DND-41 (cell line): ENCODE data around the gene SERPINB12.

Experiments used
- ATAC-seq: fragments of 200-7000 bp; cut with Tn5 transposase; 3 replicates; pipeline ENCODE4 v1.9.1; 2021; ENCODE audit warnings: low read depth; ENCODE audit not compliant: insufficient read depth
- DNase-seq: peaks from one replicate; pipeline ENCODE4 v3.0.0-alpha.2; 2020
- H2AFZ ChIP-seq: 2 replicates; pipeline ENCODE4 v1.6.0; 2012; ENCODE audit warnings: low read depth, low read length
- H3K27ac ChIP-seq: 2 replicates; pipeline ENCODE4 v1.5.1; 2012; ENCODE audit warnings: low read length, inconsistent platforms
- H3K27me3 ChIP-seq: fragments of 200-600 bp; sonication (generic); 2 replicates; pipeline ENCODE4 v1.6.0; 2012; ENCODE audit warnings: low read length, mild to moderate bottlenecking, inconsistent platforms; ENCODE audit not compliant: insufficient read depth, poor library complexity
- H3K36me3 ChIP-seq: 2 replicates; pipeline ENCODE4 v1.5.1; 2012; ENCODE audit warnings: low read length, inconsistent platforms; ENCODE audit not compliant: insufficient read depth
- H3K4me1 ChIP-seq: 2 replicates; pipeline ENCODE4 v1.5.1; 2012; ENCODE audit warnings: mild to moderate bottlenecking, low read length; ENCODE audit not compliant: insufficient read depth
- H3K4me2 ChIP-seq: 2 replicates; pipeline ENCODE4 v1.6.0; 2012; ENCODE audit warnings: mild to moderate bottlenecking, moderate library complexity, low read length, inconsistent platforms; ENCODE audit not compliant: insufficient read depth
- H3K4me3 ChIP-seq, 2 experiments: fragments of 200-600 bp in 1 of 2; shearing (Covaris generic) in 1 of 2; 2 replicates each; pipeline ENCODE4 v1.5.1; 2012 to 2016; ENCODE audit warnings: inconsistent platforms in 2 of 2, low read length in 2 of 2, mild to moderate bottlenecking in 2 of 2, low read depth in 1 of 2, moderate library complexity in 1 of 2
- H3K79me2 ChIP-seq: 2 replicates; pipeline ENCODE4 v1.6.0; 2012; ENCODE audit warnings: low read length, inconsistent platforms; ENCODE audit not compliant: insufficient read depth
- H3K9ac ChIP-seq: 2 replicates; pipeline ENCODE4 v1.6.0; 2012; ENCODE audit warnings: low read depth, mild to moderate bottlenecking, inconsistent platforms, low read length, moderate library complexity
- H3K9me3 ChIP-seq: 2 replicates; pipeline ENCODE4 v1.5.1; 2012; ENCODE audit warnings: low read length, moderate library complexity, mild to moderate bottlenecking, inconsistent platforms; ENCODE audit not compliant: insufficient read depth, severe bottlenecking
- H4K20me1 ChIP-seq: 2 replicates; pipeline ENCODE4 v1.6.0; 2012; ENCODE audit warnings: low read length; ENCODE audit not compliant: insufficient read depth
- EZH2 ChIP-seq: IDR thresholded peaks from 3 replicates; pipeline ENCODE4 v1.6.1; 2012; ENCODE audit warnings: borderline replicate concordance, low read depth, mild to moderate bottlenecking, moderate library complexity, low read length, inconsistent platforms; ENCODE audit not compliant: severe bottlenecking
- TF ChIP-seq, protein P1 (sequence below): IDR thresholded peaks from 2 replicates; pipeline ENCODE4 v1.5.1; 2012; ENCODE audit warnings: borderline replicate concordance, low read length, moderate library complexity, mild to moderate bottlenecking; ENCODE audit not compliant: poor library complexity, severe bottlenecking; ENCODE audit errors: extremely low read depth

The SERPINB12 gene

DNA sequence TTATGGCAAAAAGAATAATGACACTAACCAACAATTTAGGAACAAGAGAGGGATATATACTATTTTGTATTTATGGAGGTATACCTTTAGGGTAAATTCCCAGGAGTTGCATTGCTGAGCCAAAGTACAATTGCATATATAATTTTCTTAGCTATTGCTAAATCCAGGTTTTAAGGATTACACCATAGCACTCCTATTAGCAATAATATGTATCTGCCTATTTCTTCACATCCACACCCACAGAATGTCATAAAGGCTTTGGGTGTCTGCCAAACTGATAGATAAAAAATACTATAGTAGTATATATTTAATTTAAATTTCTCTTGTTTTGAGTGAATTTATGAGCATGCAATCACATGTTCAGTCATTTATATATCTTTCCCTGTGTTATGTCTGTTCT is 33.5 kb downstream of the SERPINB12 start:
- H4K20me1 ChIP-seq = no peaks in the 10 kb centered on the region
- no peaks in the 10 kb centered on the region for H3K79me2 ChIP-seq
- ATAC-seq = no peak
- no peak overlapping the region for H3K9ac ChIP-seq
- no peaks in the 10 kb centered on the region for H3K9me3 ChIP-seq
- no peak for DNase-seq
- peaks cover 2% of the 10 kb centered on the region for H3K27me3 ChIP-seq
- no peak overlapping the region for H3K27ac ChIP-seq
- TF ChIP-seq, protein P1, sequence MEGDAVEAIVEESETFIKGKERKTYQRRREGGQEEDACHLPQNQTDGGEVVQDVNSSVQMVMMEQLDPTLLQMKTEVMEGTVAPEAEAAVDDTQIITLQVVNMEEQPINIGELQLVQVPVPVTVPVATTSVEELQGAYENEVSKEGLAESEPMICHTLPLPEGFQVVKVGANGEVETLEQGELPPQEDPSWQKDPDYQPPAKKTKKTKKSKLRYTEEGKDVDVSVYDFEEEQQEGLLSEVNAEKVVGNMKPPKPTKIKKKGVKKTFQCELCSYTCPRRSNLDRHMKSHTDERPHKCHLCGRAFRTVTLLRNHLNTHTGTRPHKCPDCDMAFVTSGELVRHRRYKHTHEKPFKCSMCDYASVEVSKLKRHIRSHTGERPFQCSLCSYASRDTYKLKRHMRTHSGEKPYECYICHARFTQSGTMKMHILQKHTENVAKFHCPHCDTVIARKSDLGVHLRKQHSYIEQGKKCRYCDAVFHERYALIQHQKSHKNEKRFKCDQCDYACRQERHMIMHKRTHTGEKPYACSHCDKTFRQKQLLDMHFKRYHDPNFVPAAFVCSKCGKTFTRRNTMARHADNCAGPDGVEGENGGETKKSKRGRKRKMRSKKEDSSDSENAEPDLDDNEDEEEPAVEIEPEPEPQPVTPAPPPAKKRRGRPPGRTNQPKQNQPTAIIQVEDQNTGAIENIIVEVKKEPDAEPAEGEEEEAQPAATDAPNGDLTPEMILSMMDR = no peak
- no peak for TF ChIP-seq EZH2
- H3K4me1 ChIP-seq = no peaks in the 10 kb centered on the region
- no peak overlapping the region for H3K4me3 ChIP-seq
- H2AFZ ChIP-seq = no peak overlapping the region
- H3K4me2 ChIP-seq = no peak overlapping the region
- H3K36me3 ChIP-seq = no peaks in the 10 kb centered on the region

DNA sequence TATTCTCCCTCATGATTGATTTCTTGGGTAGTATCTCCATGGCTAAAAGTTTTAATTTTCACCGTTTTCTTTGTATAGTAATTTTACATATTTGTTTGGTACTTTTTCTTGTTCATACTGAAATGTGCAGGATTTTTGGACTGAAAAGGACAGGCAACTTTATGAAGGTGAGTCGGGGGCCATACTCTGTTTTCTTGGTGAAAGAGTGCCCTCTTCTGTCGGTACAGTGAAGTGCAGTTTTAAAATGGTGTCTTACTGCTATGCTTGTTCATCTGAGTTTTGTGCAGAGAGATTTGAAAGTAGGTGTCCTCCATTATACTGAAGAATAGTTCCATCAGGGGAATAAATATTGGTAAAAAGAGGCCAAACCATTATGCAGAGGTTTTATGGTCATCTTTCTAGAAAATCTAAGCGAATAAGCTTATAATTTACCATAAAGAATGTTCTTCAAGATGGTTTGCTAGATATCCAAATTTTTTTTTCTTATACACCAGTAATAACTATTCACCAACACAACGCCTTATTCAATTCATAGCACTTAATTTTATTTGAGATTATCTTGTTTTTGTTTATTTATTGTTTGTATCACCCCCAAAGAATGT is 36.3 kb downstream of the SERPINB12 start:
- Histone ChIP-seq H3K36me3 (no peaks in the 10 kb centered on the region), H3K4me1 (no peaks in the 10 kb centered on the region), H3K9me3 (no peaks in the 10 kb centered on the region), H4K20me1 (no peaks in the 10 kb centered on the region), H3K4me2 (no peak overlapping the region), H3K27ac (no peak overlapping the region), H3K79me2 (no peaks in the 10 kb centered on the region), H3K4me3 (no peak overlapping the region), H3K9ac (no peak overlapping the region), H3K27me3 (peaks cover 3% of the 10 kb centered on the region), H2AFZ (no peak overlapping the region)
- ATAC-seq = peak; percentile 58; the same call in 2 of the 3 replicates
- DNase-seq = peak; percentile 36
- TF ChIP-seq, protein P1 = peak; percentile 82
- TF ChIP-seq EZH2 = no peak

DNA sequence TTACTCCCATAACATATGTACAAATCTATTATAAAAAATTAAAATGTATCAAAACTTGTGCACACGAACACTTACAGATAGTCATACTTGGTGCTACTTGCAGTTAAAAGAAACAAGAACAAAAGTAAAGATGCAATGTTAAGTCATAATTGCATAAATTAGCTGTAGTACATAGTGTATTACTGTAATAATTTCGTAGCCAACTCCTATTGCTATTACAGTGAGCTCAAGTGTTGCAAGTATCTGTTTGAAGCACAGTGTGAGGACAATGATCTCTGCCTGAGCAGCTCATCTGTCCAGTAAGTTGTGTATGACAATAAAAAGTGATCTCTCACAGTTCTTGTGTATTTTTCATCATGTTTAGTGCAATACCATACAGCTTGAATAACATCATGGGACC is 37.4 kb downstream of the SERPINB12 start:
- H3K4me1 ChIP-seq = no peaks in the 10 kb centered on the region
- H3K27me3 ChIP-seq = peaks cover 3% of the 10 kb centered on the region
- no peaks in the 10 kb centered on the region for H3K79me2 ChIP-seq
- TF ChIP-seq EZH2 = no peak
- TF ChIP-seq, protein P1 = no peak
- no peak overlapping the region for H2AFZ ChIP-seq
- no peak overlapping the region for H3K4me3 ChIP-seq
- DNase-seq (no peak), ATAC-seq (no peak)
- no peaks in the 10 kb centered on the region for H3K9me3 ChIP-seq
- no peaks in the 10 kb centered on the region for H4K20me1 ChIP-seq
- H3K4me2 ChIP-seq = no peak overlapping the region
- H3K27ac ChIP-seq = no peak overlapping the region
- no peaks in the 10 kb centered on the region for H3K36me3 ChIP-seq
- no peak overlapping the region for H3K9ac ChIP-seq

DNA sequence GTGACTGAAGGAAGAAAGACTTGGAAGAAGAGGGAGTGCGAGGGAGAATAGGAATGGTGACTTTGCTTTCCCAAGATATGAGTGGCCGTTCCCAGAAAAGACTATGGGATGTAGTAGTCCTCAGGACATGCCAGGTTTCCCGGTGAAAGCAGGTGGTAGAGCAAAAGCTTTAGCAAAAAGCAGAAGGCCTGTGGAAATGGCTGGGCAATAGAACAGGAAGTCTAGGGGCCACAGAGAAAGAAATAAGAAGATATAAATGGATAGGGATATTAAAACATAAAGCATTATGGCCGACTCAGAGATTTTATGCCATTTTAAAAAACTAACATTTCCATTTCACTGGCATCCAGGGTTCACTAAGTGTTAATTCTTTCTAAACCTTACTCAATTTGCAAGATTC is 43.8 kb downstream of the SERPINB12 start:
- TF ChIP-seq EZH2 = no peak
- TF ChIP-seq, protein P1 = no peak
- H3K4me3 ChIP-seq = no peak overlapping the region
- H3K9me3 ChIP-seq = no peaks in the 10 kb centered on the region
- H3K27ac ChIP-seq = no peak overlapping the region
- DNase-seq = no peak
- H3K27me3 ChIP-seq = peaks cover 6% of the 10 kb centered on the region
- no peaks in the 10 kb centered on the region for H4K20me1 ChIP-seq
- no peak for ATAC-seq
- no peaks in the 10 kb centered on the region for H3K79me2 ChIP-seq
- no peak overlapping the region for H3K4me2 ChIP-seq
- H3K9ac ChIP-seq = no peak overlapping the region
- H3K4me1 ChIP-seq = no peaks in the 10 kb centered on the region
- no peaks in the 10 kb centered on the region for H3K36me3 ChIP-seq
- H2AFZ ChIP-seq = no peak overlapping the region
